H9 (cell line): ENCODE data around the gene ENKUR. TPM values are rescaled to one million over a fixed set of nuclear protein-coding genes. Genes with fewer than 3 reads are reported as not detected.

ENCODE experiments used
- DNase-seq: peaks from one replicate; pipeline ENCODE4 v3.0.0-alpha.2; 2017
- H2AFZ ChIP-seq: one replicate; pipeline ENCODE4 v1.6.1; 2013; ENCODE audit warnings: mild to moderate bottlenecking, low read length, control low read depth, moderate library complexity
- H2AK5ac ChIP-seq: 2 replicates; pipeline ENCODE4 v1.6.1; 2013; ENCODE audit warnings: low read length, control low read depth, mixed read lengths; ENCODE audit not compliant: insufficient read length
- H2BK120ac ChIP-seq: one replicate; pipeline ENCODE4 v1.6.1; 2013; ENCODE audit warnings: low read depth, mild to moderate bottlenecking, low read length, control low read depth, inconsistent platforms; ENCODE audit not compliant: poor library complexity, severe bottlenecking
- H2BK12ac ChIP-seq: 2 replicates; pipeline ENCODE4 v1.6.1; 2013; ENCODE audit warnings: low read length, control low read depth, mixed read lengths, low read depth; ENCODE audit not compliant: insufficient read length
- H2BK15ac ChIP-seq: 2 replicates; pipeline ENCODE4 v1.6.1; 2013; ENCODE audit warnings: low read depth, low read length, control low read depth
- H2BK20ac ChIP-seq: one replicate; pipeline ENCODE4 v1.6.1; 2013; ENCODE audit warnings: low read depth, mild to moderate bottlenecking, low read length, control low read depth, inconsistent platforms; ENCODE audit not compliant: poor library complexity, severe bottlenecking
- H2BK5ac ChIP-seq: 2 replicates; pipeline ENCODE4 v1.6.1; 2013; ENCODE audit warnings: low read length, control low read depth, mixed read lengths; ENCODE audit not compliant: insufficient read length
- H3K14ac ChIP-seq: 2 replicates; pipeline ENCODE4 v1.6.1; 2013; ENCODE audit warnings: low read length, control low read depth; ENCODE audit not compliant: insufficient read depth
- H3K18ac ChIP-seq: 2 replicates; pipeline ENCODE4 v1.6.1; 2013; ENCODE audit warnings: low read depth, mild to moderate bottlenecking, mixed read lengths, low read length, control low read depth; ENCODE audit not compliant: insufficient read length
- H3K23ac ChIP-seq: 2 replicates; pipeline ENCODE4 v1.6.1; 2013; ENCODE audit warnings: low read length, control low read depth, mixed read lengths, low read depth; ENCODE audit not compliant: insufficient read length
- H3K23me2 ChIP-seq: 2 replicates; pipeline ENCODE4 v1.6.1; 2013; ENCODE audit warnings: low read depth, mild to moderate bottlenecking, mixed read lengths, low read length, control low read depth; ENCODE audit not compliant: insufficient read length, poor library complexity, severe bottlenecking
- H3K27ac ChIP-seq: 2 replicates; pipeline ENCODE4 v1.5.1; 2013; ENCODE audit warnings: low read length, control low read depth, mixed read lengths, low read depth; ENCODE audit not compliant: insufficient read length
- H3K27me3 ChIP-seq: 2 replicates; pipeline ENCODE4 v1.6.1; 2013; ENCODE audit warnings: low read length, control low read depth, inconsistent platforms; ENCODE audit not compliant: insufficient read depth
- H3K4ac ChIP-seq: 2 replicates; pipeline ENCODE4 v1.6.1; 2013; ENCODE audit warnings: low read depth, mild to moderate bottlenecking, control low read depth, inconsistent platforms, low read length, moderate library complexity
- H3K4me1 ChIP-seq: 2 replicates; pipeline ENCODE4 v1.6.1; 2013; ENCODE audit warnings: low read length, control low read depth, inconsistent platforms; ENCODE audit not compliant: insufficient read depth
- H3K4me2 ChIP-seq: 2 replicates; pipeline ENCODE4 v1.6.1; 2013; ENCODE audit warnings: low read length, control low read depth, mixed read lengths; ENCODE audit not compliant: insufficient read length, insufficient read depth
- H3K56ac ChIP-seq: 2 replicates; pipeline ENCODE4 v1.6.1; 2013; ENCODE audit warnings: low read depth, mild to moderate bottlenecking, mixed read lengths, low read length, control low read depth; ENCODE audit not compliant: insufficient read length
- H3K79me1 ChIP-seq: 2 replicates; pipeline ENCODE4 v1.6.1; 2013; ENCODE audit warnings: low read depth, mild to moderate bottlenecking, moderate library complexity, low read length, control low read depth, inconsistent platforms; ENCODE audit not compliant: insufficient read depth, poor library complexity, severe bottlenecking
- H3K79me2 ChIP-seq: 2 replicates; pipeline ENCODE4 v1.6.1; 2013; ENCODE audit warnings: low read length, control low read depth, inconsistent platforms; ENCODE audit not compliant: insufficient read depth
- H3K9ac ChIP-seq: 2 replicates; pipeline ENCODE4 v1.6.1; 2013; ENCODE audit warnings: low read length, control low read depth, mixed read lengths; ENCODE audit not compliant: insufficient read length; ENCODE audit errors: extremely low read depth
- H3K9me3 ChIP-seq: one replicate; pipeline ENCODE4 v1.6.1; 2013; ENCODE audit warnings: low read depth, low read length, inconsistent platforms; ENCODE audit not compliant: control insufficient read depth
- H3T11ph ChIP-seq: one replicate; pipeline ENCODE4 v1.6.1; 2013; ENCODE audit warnings: mild to moderate bottlenecking, low read length, control low read depth, inconsistent platforms
- H4K20me1 ChIP-seq: one replicate; pipeline ENCODE4 v1.6.1; 2013; ENCODE audit not compliant: control insufficient read depth, insufficient read length, insufficient read depth
- H4K5ac ChIP-seq: 2 replicates; pipeline ENCODE4 v1.6.1; 2013; ENCODE audit warnings: low read depth, mild to moderate bottlenecking, mixed read lengths, low read length, control low read depth; ENCODE audit not compliant: insufficient read length
- H4K8ac ChIP-seq: replicated peaks from 2 replicates; pipeline ENCODE4 v1.6.1; 2013; ENCODE audit warnings: low read length, control low read depth, mixed read lengths, low read depth; ENCODE audit not compliant: insufficient read length
- H4K91ac ChIP-seq: 2 replicates; pipeline ENCODE4 v1.6.1; 2013; ENCODE audit warnings: low read depth, mild to moderate bottlenecking, moderate library complexity, mixed read lengths, low read length, control low read depth; ENCODE audit not compliant: insufficient read length
- H3K27ac Mint-ChIP-seq, 3 experiments: 2 replicates in 2 of 3; 3 replicates in 1 of 3; pipeline ENCODE4 v1.8.0; 2020 to 2021; ENCODE audit warnings: mixed read lengths in 3 of 3, mild to moderate bottlenecking in 1 of 3, moderate library complexity in 1 of 3
- H3K27me3 Mint-ChIP-seq: 2 replicates; pipeline ENCODE4 v1.8.0; 2021; ENCODE audit warnings: low read depth, mild to moderate bottlenecking, moderate library complexity, mixed read lengths
- H3K36me3 Mint-ChIP-seq, 3 experiments: 2 replicates in 2 of 3; 3 replicates in 1 of 3; pipeline ENCODE4 v1.8.0; 2020 to 2021; ENCODE audit warnings: low read depth in 3 of 3, mixed read lengths in 3 of 3; ENCODE audit not compliant: insufficient read depth in 1 of 3
- H3K4me1 Mint-ChIP-seq, 2 experiments: 2 replicates each; pipeline ENCODE4 v1.8.0; 2020; ENCODE audit warnings: mixed read lengths in 2 of 2
- H3K4me3 Mint-ChIP-seq, 2 experiments: 2 replicates in 1 of 2; 3 replicates in 1 of 2; pipeline ENCODE4 v1.8.0; 2020 to 2021; ENCODE audit warnings: mild to moderate bottlenecking in 2 of 2, mixed read lengths in 2 of 2, moderate library complexity in 1 of 2
- H3K9me3 Mint-ChIP-seq, 2 experiments: 2 replicates in 1 of 2; 3 replicates in 1 of 2; pipeline ENCODE4 v1.8.0; 2020; ENCODE audit warnings: mild to moderate bottlenecking in 2 of 2, mixed read lengths in 2 of 2, moderate library complexity in 1 of 2
- WGBS: extraction: QIAGEN DNeasy Blood & Tissue Kit; methylation state at CpG from one replicate; pipeline ENCODE4 v1.1.7; 2013; ENCODE audit warnings: missing lambda C conversion rate, low lambda C conversion rate, mixed read lengths; ENCODE audit not compliant: insufficient read length; ENCODE audit errors: extremely low coverage; 5-methylcytosine and 5-hydroxymethylcytosine counted together
- total RNA-seq: library from RNA; stranded (reverse); gene quantifications from 2 replicates; pipeline ENCODE4 v1.2.1, GENCODE V29; 2021
- TF ChIP-seq, protein P1 (sequence below): fragments of 200-600 bp; sonication (generic); conservative IDR thresholded peaks from 3 replicates; pipeline ENCODE4 v1.8.0; 2021; ENCODE audit warnings: antibody characterized with exemption, mild to moderate bottlenecking

ENKUR gene
- total RNA-seq, 1 experiment from 2014 or later: not detected

DNA sequence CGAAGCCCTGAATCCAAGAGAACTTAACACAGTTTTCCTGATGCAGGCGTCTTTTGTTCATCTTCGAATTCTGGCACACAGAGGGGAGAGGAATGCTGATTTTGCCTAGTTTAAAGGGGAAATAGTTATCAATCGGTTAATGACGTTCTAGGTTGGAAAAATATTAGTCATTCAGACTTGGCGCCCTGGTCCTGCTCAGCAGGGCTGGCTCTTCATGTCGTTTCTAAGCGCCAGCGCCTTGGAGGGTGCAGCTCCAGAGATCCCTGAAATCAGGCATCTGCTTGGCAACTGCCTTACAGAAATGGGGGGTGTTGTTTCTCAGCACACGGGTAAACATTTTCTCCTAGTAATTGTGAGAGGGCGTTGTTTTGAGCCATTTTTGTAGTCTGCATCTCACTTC lies 62.3 kb downstream of the ENKUR start:
- Histone ChIP-seq H4K91ac (no peak overlapping the region), H3K4me2 (peak overlapping the region; percentile 36), H2AK5ac (no peak overlapping the region), H2BK12ac (no peak overlapping the region), H3K9me3 (no peaks in the 10 kb centered on the region), H3K9ac (peak overlapping the region; percentile 88), H3K79me1 (no peaks in the 10 kb centered on the region), H3K18ac (no peak overlapping the region), H3K79me2 (no peaks in the 10 kb centered on the region), H4K5ac (no peak overlapping the region), H2AFZ (no peak overlapping the region), H3K56ac (no peak overlapping the region), H4K20me1 (no peaks in the 10 kb centered on the region), H3K4me1 (peaks cover 7% of the 10 kb centered on the region), H3K23me2 (peaks cover 13% of the 10 kb centered on the region), H4K8ac (no peak overlapping the region), H3K23ac (no peak overlapping the region), H2BK120ac (no peak overlapping the region), H3K14ac (no peak overlapping the region), H3K27ac (no peak overlapping the region), H3K4ac (no peak overlapping the region), H2BK5ac (no peak overlapping the region), H3K27me3 (no peaks in the 10 kb centered on the region), H2BK20ac (no peak overlapping the region), H2BK15ac (no peak overlapping the region), H3T11ph (no peak overlapping the region)
- H3K36me3 Mint-ChIP-seq: peaks cover 0 to 2% (median 0%) of the 10 kb centered on the region in 3 experiments; a peak in 1 of 7 replicates
- TF ChIP-seq, protein P1, sequence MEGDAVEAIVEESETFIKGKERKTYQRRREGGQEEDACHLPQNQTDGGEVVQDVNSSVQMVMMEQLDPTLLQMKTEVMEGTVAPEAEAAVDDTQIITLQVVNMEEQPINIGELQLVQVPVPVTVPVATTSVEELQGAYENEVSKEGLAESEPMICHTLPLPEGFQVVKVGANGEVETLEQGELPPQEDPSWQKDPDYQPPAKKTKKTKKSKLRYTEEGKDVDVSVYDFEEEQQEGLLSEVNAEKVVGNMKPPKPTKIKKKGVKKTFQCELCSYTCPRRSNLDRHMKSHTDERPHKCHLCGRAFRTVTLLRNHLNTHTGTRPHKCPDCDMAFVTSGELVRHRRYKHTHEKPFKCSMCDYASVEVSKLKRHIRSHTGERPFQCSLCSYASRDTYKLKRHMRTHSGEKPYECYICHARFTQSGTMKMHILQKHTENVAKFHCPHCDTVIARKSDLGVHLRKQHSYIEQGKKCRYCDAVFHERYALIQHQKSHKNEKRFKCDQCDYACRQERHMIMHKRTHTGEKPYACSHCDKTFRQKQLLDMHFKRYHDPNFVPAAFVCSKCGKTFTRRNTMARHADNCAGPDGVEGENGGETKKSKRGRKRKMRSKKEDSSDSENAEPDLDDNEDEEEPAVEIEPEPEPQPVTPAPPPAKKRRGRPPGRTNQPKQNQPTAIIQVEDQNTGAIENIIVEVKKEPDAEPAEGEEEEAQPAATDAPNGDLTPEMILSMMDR: no peak
- no CpG with 5 or more reads among the region's 11 CpGs for WGBS
- peaks cover 34 to 43% of the 10 kb centered on the region in 2 experiments for H3K4me1 Mint-ChIP-seq
- no peaks in the 10 kb centered on the region for H3K27me3 Mint-ChIP-seq
- no peak for DNase-seq
- H3K9me3 Mint-ChIP-seq: no peaks in the 10 kb centered on the region; a peak in 3 of 5 replicates
- peak overlapping the region; percentile 93 to 97 (median 95); a peak in 6 of 7 replicates for H3K27ac Mint-ChIP-seq
- peak overlapping the region; percentile 84 to 91 for H3K4me3 Mint-ChIP-seq
